ENCODE data around the gene RANBP1. TPM values are rescaled to one million over a fixed set of nuclear protein-coding genes. Genes with fewer than 3 reads are reported as not detected.
A peak's percentile ranks its signal among the peaks of the same experiment; 100 is the strongest.

Gene RANBP1
- total RNA-seq, 5 donors from 2014 or later (not counting 1 experiment from before 2014, with no cell fraction given), result 64.0 to 81.1 (median 75.4) TPM

DNA sequence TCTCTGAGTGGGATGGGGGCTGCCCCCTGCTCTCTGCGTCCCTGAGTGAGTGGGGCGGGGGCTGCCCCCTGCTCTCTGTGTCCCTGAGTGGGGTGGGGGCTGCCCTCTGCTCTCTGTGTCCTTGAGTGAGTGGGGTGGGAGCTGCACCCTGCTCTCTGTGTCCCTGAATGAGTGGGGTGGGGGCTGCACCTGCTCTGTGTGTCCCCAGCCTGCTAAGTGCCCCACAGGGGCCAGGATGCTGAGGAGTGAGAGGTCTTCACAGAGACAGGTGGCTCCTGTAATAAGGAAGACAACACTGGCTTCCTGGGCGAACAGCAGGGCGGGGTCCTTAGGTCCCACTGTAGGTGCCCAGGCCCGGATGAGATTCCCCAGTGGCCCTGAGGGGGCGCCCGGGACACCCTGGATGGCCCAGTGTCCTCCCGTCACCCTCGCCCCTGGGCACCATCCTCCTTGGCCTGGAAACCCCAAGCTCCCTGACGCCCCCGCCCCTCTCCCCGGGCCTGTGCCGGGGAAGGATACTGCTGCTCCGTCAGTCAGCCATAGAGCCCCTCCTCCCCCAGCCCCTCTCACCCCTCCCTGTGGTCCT, 38.8 kb downstream of the RANBP1 start:
- Mint-ChIP-seq H3K36me3 (no peaks in the 10 kb centered on the region), H3K4me3 (no peak overlapping the region), H3K27ac (no peak overlapping the region), H3K9me3 (no peaks in the 10 kb centered on the region), H3K27me3 (peaks cover 0 to 5% of the 10 kb centered on the region in 2 donors), H3K4me1 (peaks cover 0 to 3% (median 2%) of the 10 kb centered on the region in 3 donors)
- CTCF ChIA-PET, result no interaction called here
- POLR2A ChIA-PET, result no interaction called here
- no peak overlapping the region for H3K27ac ChIP-seq (ENCODE audit: low read length)
- H3K4me1 ChIP-seq (ENCODE audit: control insufficient read depth in 1 of 2, extremely low read depth in 1 of 2, insufficient read depth in 2 of 2, low read length in 2 of 2), result peaks cover 0 to 24% of the 10 kb centered on the region in 2 experiments
- H3K9me3 ChIP-seq, result no peaks in the 10 kb centered on the region
- DNase-seq (no peak), ATAC-seq (replicated peaks in 1 of 4) (no peak)
- no peaks in the 10 kb centered on the region for H3K36me3 ChIP-seq (ENCODE audit: control insufficient read depth in 2 of 2, extremely low read depth in 1 of 2, insufficient read depth in 1 of 2, low read length in 1 of 2)
- WGBS (ENCODE audit: insufficient coverage), result 66% methylated on average over 3 of the region's 14 CpGs
- H3K4me3 ChIP-seq (ENCODE audit: control insufficient read depth in 1 of 2, extremely low read depth in 1 of 2, low read length in 1 of 2), result no peak overlapping the region
- H3K27me3 ChIP-seq (replicated peaks in 1 of 2; ENCODE audit: control insufficient read depth in 2 of 2, extremely low read depth in 1 of 2, insufficient read depth in 2 of 2, low read length in 1 of 2), result peaks cover 0 to 54% of the 10 kb centered on the region in 2 experiments

GRCh38 chr22:20155330-20156041, 39.6 kb downstream of the RANBP1 start:
- Mint-ChIP-seq H3K4me1 (peaks cover 0 to 3% (median 2%) of the 10 kb centered on the region in 3 donors), H3K36me3 (no peaks in the 10 kb centered on the region), H3K27ac (no peak overlapping the region), H3K4me3 (no peak overlapping the region), H3K27me3 (peaks cover 0 to 5% of the 10 kb centered on the region in 2 donors), H3K9me3 (no peaks in the 10 kb centered on the region)
- Histone ChIP-seq H3K27me3 (replicated peaks in 1 of 2; ENCODE audit: control insufficient read depth in 2 of 2, extremely low read depth in 1 of 2, insufficient read depth in 2 of 2, low read length in 1 of 2) (peaks cover 0 to 54% of the 10 kb centered on the region in 2 experiments), H3K27ac (ENCODE audit: low read length) (no peak overlapping the region), H3K36me3 (ENCODE audit: control insufficient read depth in 2 of 2, extremely low read depth in 1 of 2, insufficient read depth in 1 of 2, low read length in 1 of 2) (no peaks in the 10 kb centered on the region), H3K9me3 (no peaks in the 10 kb centered on the region), H3K4me3 (ENCODE audit: control insufficient read depth in 1 of 2, extremely low read depth in 1 of 2, low read length in 1 of 2) (no peak overlapping the region), H3K4me1 (ENCODE audit: control insufficient read depth in 1 of 2, extremely low read depth in 1 of 2, insufficient read depth in 2 of 2, low read length in 2 of 2) (peaks cover 0 to 24% of the 10 kb centered on the region in 2 experiments)
- DNase-seq (peak in 3 of 35 experiments; percentile 16 to 20 (median 18)), ATAC-seq (replicated peaks in 1 of 4) (no peak)
- POLR2A ChIA-PET, result no interaction called here
- CTCF ChIA-PET, result no interaction called here
- 43% methylated on average over 19 of the region's 30 CpGs for WGBS (ENCODE audit: insufficient coverage)

- Mint-ChIP-seq H3K4me3 (no peak overlapping the region), H3K27me3 (peaks cover 0 to 5% of the 10 kb centered on the region in 2 donors), H3K9me3 (no peaks in the 10 kb centered on the region), H3K27ac (no peak overlapping the region), H3K36me3 (no peaks in the 10 kb centered on the region), H3K4me1 (peaks cover 0 to 3% (median 2%) of the 10 kb centered on the region in 3 donors)
- 50% methylated on average over 5 of the region's 7 CpGs for WGBS (ENCODE audit: insufficient coverage)
- ChIA-PET CTCF (no interaction called here), POLR2A (no interaction called here)
- Histone ChIP-seq H3K4me1 (ENCODE audit: control insufficient read depth in 1 of 2, extremely low read depth in 1 of 2, insufficient read depth in 2 of 2, low read length in 2 of 2) (peaks cover 0 to 24% of the 10 kb centered on the region in 2 experiments), H3K9me3 (no peaks in the 10 kb centered on the region), H3K27ac (ENCODE audit: low read length) (no peak overlapping the region), H3K4me3 (ENCODE audit: control insufficient read depth in 1 of 2, extremely low read depth in 1 of 2, low read length in 1 of 2) (no peak overlapping the region), H3K36me3 (ENCODE audit: control insufficient read depth in 2 of 2, extremely low read depth in 1 of 2, insufficient read depth in 1 of 2, low read length in 1 of 2) (no peaks in the 10 kb centered on the region), H3K27me3 (replicated peaks in 1 of 2; ENCODE audit: control insufficient read depth in 2 of 2, extremely low read depth in 1 of 2, insufficient read depth in 2 of 2, low read length in 1 of 2) (peaks cover 0 to 54% of the 10 kb centered on the region in 2 experiments)
- ATAC-seq (replicated peaks in 1 of 4), result no peak
- DNase-seq, result no peak
Measured at GRCh38 chr22:20156042-20156389, 40.1 kb downstream of the RANBP1 start.

DNA sequence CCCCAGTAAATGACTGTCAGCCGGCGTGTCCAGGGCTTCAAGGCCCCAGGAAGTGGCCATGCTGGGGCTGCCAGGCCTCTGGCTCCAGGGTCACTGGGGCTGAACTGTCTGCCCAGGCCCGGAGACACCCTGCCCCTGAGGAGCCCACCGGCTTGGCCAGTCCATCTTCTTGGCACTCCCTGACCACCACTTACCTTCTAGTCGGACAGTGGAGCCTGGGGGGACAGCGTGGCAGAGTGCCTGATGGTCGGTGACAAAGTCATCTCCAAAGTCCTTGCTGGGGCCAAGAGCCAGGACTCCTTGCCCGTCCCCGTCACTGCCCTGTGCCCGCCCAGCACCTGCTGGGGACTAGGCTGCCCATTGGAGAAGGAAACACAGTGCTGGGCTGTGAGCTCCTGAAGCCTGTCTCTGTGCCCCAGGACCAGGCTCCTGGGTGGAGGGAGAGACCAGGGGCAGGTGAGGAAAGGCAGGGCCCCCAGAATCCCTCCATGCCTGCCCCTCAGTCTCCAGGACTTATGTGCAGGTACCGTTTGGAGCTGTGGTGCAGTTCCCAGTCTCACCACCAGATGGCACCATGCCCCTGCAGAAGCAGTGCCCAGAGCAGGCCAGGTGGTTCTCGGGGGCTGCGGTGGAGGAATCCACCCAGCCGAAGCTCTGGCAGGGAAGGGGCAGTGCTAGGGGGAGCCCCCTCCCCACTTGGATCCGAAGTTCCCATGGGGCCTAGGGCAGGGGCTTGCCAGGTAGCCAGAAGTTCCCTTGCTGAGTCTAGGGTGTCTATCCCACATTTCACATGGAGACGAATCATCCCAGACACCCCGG, 40.9 kb downstream of the RANBP1 start:
- H3K27ac Mint-ChIP-seq, result peak overlapping the region in 1 of 2 donors; percentile 31
- H3K9me3 ChIP-seq, result no peaks in the 10 kb centered on the region
- H3K4me1 Mint-ChIP-seq, result peaks cover 0 to 3% (median 2%) of the 10 kb centered on the region in 3 donors
- no peak overlapping the region for H3K27ac ChIP-seq (ENCODE audit: low read length)
- peaks cover 0 to 24% of the 10 kb centered on the region in 2 experiments for H3K4me1 ChIP-seq (ENCODE audit: control insufficient read depth in 1 of 2, extremely low read depth in 1 of 2, insufficient read depth in 2 of 2, low read length in 2 of 2)
- DNase-seq (peak; percentile 57 to 92 (median 83)), ATAC-seq (replicated peaks in 1 of 4) (peak; percentile 72 to 89 (median 82))
- peaks cover 0 to 5% of the 10 kb centered on the region in 2 donors for H3K27me3 Mint-ChIP-seq
- no peaks in the 10 kb centered on the region for H3K36me3 Mint-ChIP-seq
- CTCF ChIA-PET, result interaction anchor here (0.6 kb wide), 2 partner anchors 14 to 128 kb away, joined by 3 read pairs; no protein-coding TSS in a partner anchor
- WGBS (ENCODE audit: insufficient coverage), result 47% methylated on average over 15 of the region's 17 CpGs
- H3K36me3 ChIP-seq (ENCODE audit: control insufficient read depth in 2 of 2, extremely low read depth in 1 of 2, insufficient read depth in 1 of 2, low read length in 1 of 2), result no peaks in the 10 kb centered on the region
- H3K4me3 ChIP-seq (ENCODE audit: control insufficient read depth in 1 of 2, extremely low read depth in 1 of 2, low read length in 1 of 2), result no peak overlapping the region
- no peaks in the 10 kb centered on the region for H3K9me3 Mint-ChIP-seq
- H3K27me3 ChIP-seq (replicated peaks in 1 of 2; ENCODE audit: control insufficient read depth in 2 of 2, extremely low read depth in 1 of 2, insufficient read depth in 2 of 2, low read length in 1 of 2), result peaks cover 0 to 54% of the 10 kb centered on the region in 2 experiments
- no peak overlapping the region for H3K4me3 Mint-ChIP-seq
- POLR2A ChIA-PET, result no interaction called here

GRCh38 chr22:20157430-20158183, 41.7 kb downstream of the RANBP1 start:
- Histone ChIP-seq H3K36me3 (ENCODE audit: control insufficient read depth in 2 of 2, extremely low read depth in 1 of 2, insufficient read depth in 1 of 2, low read length in 1 of 2) (no peaks in the 10 kb centered on the region), H3K4me3 (ENCODE audit: control insufficient read depth in 1 of 2, extremely low read depth in 1 of 2, low read length in 1 of 2) (no peak overlapping the region), H3K27me3 (replicated peaks in 1 of 2; ENCODE audit: control insufficient read depth in 2 of 2, extremely low read depth in 1 of 2, insufficient read depth in 2 of 2, low read length in 1 of 2) (peaks cover 0 to 54% of the 10 kb centered on the region in 2 experiments), H3K4me1 (ENCODE audit: control insufficient read depth in 1 of 2, extremely low read depth in 1 of 2, insufficient read depth in 2 of 2, low read length in 2 of 2) (peaks cover 0 to 24% of the 10 kb centered on the region in 2 experiments), H3K9me3 (no peaks in the 10 kb centered on the region), H3K27ac (ENCODE audit: low read length) (no peak overlapping the region)
- Mint-ChIP-seq H3K4me1 (peaks cover 0 to 3% (median 2%) of the 10 kb centered on the region in 3 donors), H3K4me3 (no peak overlapping the region), H3K27ac (no peak overlapping the region), H3K27me3 (peaks cover 0 to 5% of the 10 kb centered on the region in 2 donors), H3K9me3 (no peaks in the 10 kb centered on the region), H3K36me3 (no peaks in the 10 kb centered on the region)
- WGBS (ENCODE audit: insufficient coverage), result 67% methylated on average over 11 of the region's 15 CpGs
- ChIA-PET CTCF (interaction anchor here (0.6 kb wide), 2 partner anchors 13 to 127 kb away, joined by 3 read pairs; no protein-coding TSS in a partner anchor), POLR2A (no interaction called here)
- no peak for DNase-seq
- ATAC-seq (replicated peaks in 1 of 4), result peak in 1 of 4 experiments; percentile 5
